HepG2 (cell line): ENCODE results near the gene CTTNBP2NL. TPM values are rescaled to one million over a fixed set of nuclear protein-coding genes. Genes with fewer than 3 reads are reported as not detected.
A peak's percentile ranks its signal among the peaks of the same experiment; 100 is the strongest.

Experiments used
- CBX1 ChIP-seq: IDR thresholded peaks from one replicate; pipeline ENCODE4 v1.6.1; 2016; ENCODE audit warnings: antibody characterized with exemption, low read depth
- CENPT ChIP-seq: sonication (generic); formaldehyde crosslinking; IDR thresholded peaks from 2 replicates; pipeline ENCODE4 v1.8.0; 2022; ENCODE audit warnings: low read depth, mild to moderate bottlenecking, moderate library complexity, missing genetic modification reagents
- MXD3 ChIP-seq: IDR thresholded peaks from 2 replicates; pipeline ENCODE4 v1.6.1; 2016; ENCODE audit warnings: mild to moderate bottlenecking, missing biosample characterization, missing genetic modification reagents
- NFIC ChIP-seq: IDR thresholded peaks from 2 replicates; pipeline ENCODE4 v1.6.1; 2012; ENCODE audit warnings: mild to moderate bottlenecking, low read length, inconsistent platforms
- NR3C1 ChIP-seq: sonication (generic); formaldehyde crosslinking; IDR thresholded peaks from 2 replicates; pipeline ENCODE4 v1.4.0; 2020; ENCODE audit warnings: missing genetic modification reagents
- PHF5A ChIP-seq: IDR thresholded peaks from one replicate; pipeline ENCODE4 v1.6.1; 2018; ENCODE audit warnings: low read depth, missing genetic modification reagents; ENCODE audit not compliant: unreplicated experiment
- SAP130 ChIP-seq: IDR thresholded peaks from 2 replicates; pipeline ENCODE4 v1.6.1; 2016; ENCODE audit warnings: low read depth
- THAP9 ChIP-seq: sonication (generic); formaldehyde crosslinking; IDR thresholded peaks from 2 replicates; pipeline ENCODE4; 2020; ENCODE audit warnings: missing genetic modification reagents, mild to moderate bottlenecking, borderline replicate concordance
- TOPORS ChIP-seq: sonication (generic); formaldehyde crosslinking; IDR thresholded peaks from 2 replicates; pipeline ENCODE4 v1.8.0; 2023; ENCODE audit warnings: mild to moderate bottlenecking, missing genetic modification reagents
- ZBTB44 ChIP-seq: sonication (generic); formaldehyde crosslinking; IDR thresholded peaks from 2 replicates; pipeline ENCODE4 v1.4.0; 2020; ENCODE audit warnings: missing genetic modification reagents
- ZMYM3 ChIP-seq: sonication (generic); formaldehyde crosslinking; IDR thresholded peaks from 2 replicates; pipeline ENCODE4 v1.5.1; 2020; ENCODE audit warnings: mild to moderate bottlenecking, missing genetic modification reagents
- ZNF543 ChIP-seq: sonication (generic); formaldehyde crosslinking; IDR thresholded peaks from 2 replicates; pipeline ENCODE4 v1.4.0; 2020; ENCODE audit warnings: mild to moderate bottlenecking, missing genetic modification reagents
- ZNF558 ChIP-seq: sonication (generic); formaldehyde crosslinking; IDR thresholded peaks from 2 replicates; pipeline ENCODE4 v1.9.0; 2022; ENCODE audit warnings: mild to moderate bottlenecking, missing genetic modification reagents, borderline replicate concordance
- ZNF629 ChIP-seq: sonication (generic); formaldehyde crosslinking; conservative IDR thresholded peaks from 2 replicates; pipeline ENCODE4 v1.5.0; 2020; ENCODE audit warnings: missing genetic modification reagents
- polyA plus RNA-seq, 8 experiments: library from polyadenylated mRNA; depleted of rRNA in 3 of 8; stranded (reverse) in 7 of 8; unstranded in 1 of 8; fragments of >200 nt; fragmentation: Illumina TruSeq in 4 of 8; extraction: Trizol in 4 of 8; gene quantifications; 2 replicates each; pipeline versions ENCODE4 v1.2.1 to v1.2.3, GENCODE V29; 2011 to 2016; ENCODE audit warnings: low read depth in 4 of 8, missing spikeins in 1 of 8, mixed read lengths in 1 of 8; ENCODE audit not compliant: insufficient read depth in 1 of 8
- total RNA-seq, 5 experiments: library from RNA; depleted of rRNA; stranded (reverse); fragments of >200 nt; fragmentation: Illumina TruSeq; extraction: Trizol; gene quantifications; 2 replicates each; pipeline ENCODE4 v1.2.3, GENCODE V29; 2016; ENCODE audit warnings: low read depth in 1 of 5
- TF ChIP-seq, protein P1 (sequence below): sonication (generic); formaldehyde crosslinking; IDR thresholded peaks from 2 replicates; pipeline ENCODE4 v1.5.0; 2020; ENCODE audit warnings: mild to moderate bottlenecking, missing genetic modification reagents, borderline replicate concordance
- TF ChIP-seq, protein P2 (sequence below): sonication (generic); formaldehyde crosslinking; IDR thresholded peaks from 2 replicates; pipeline ENCODE4 v1.4.0; 2020; ENCODE audit warnings: mild to moderate bottlenecking, missing genetic modification reagents

Gene CTTNBP2NL
- total and polyA plus RNA-seq, 2 of the 13 experiments (the other 11 are each of a cell fraction or from before 2014, with no cell fraction given), result 2.1 to 4.1 TPM

DNA sequence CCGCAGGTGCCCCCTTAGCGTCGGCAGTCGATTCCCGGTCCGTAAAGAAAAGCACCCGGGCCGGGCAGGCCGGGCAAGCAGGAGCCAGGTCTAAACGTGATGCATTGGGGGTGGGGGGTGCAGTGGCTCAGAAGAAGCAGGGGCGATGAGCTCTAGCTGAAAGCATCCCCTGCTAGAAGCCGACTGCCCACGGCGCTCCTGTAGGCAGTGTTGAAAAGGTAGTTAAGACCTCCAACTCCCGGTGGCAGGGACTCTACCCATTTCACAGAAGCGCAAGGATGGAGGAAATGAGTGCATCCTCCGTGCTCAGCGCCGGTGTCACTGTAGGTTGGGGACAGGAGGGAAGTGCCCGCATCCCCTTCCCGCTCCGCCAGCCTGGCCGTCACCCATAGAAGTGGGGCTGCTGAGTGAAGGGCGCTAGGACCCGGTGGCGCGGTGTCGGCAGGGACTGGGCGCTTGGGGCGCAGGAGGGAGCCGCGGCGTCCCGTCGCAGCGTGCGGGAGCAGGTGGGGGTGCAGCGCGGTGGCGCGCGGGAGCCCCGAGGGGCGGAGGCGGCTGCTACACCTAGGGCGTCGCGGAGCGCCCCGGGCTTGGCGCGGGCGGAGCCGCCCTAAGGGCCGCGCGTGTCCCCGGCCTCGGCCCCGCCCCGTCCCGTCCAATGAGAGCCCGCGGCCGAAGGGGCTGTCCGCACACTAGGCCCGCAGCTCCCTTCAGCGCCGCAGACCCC is 112.4 kb downstream of the CTTNBP2NL start, which contains the start of gene WNT2B (continued):
- TF ChIP-seq THAP9 (CRISPR knock-in tag) (no peak), ZBTB44 (CRISPR knock-in tag) (no peak), ZNF629 (CRISPR knock-in tag) (peak; percentile 77), NFIC (no peak), NR3C1 (CRISPR knock-in tag) (no peak), PHF5A (CRISPR knock-in tag) (no peak), SAP130 (CRISPR knock-in tag) (no peak), CBX1 (no peak), ZNF543 (no peak), TOPORS (CRISPR knock-in tag) (no peak), ZNF558 (CRISPR knock-in tag) (no peak), MXD3 (CRISPR knock-in tag) (no peak), ZMYM3 (CRISPR knock-in tag) (peak; percentile 82), CENPT (no peak)
- TF ChIP-seq, protein P1, sequence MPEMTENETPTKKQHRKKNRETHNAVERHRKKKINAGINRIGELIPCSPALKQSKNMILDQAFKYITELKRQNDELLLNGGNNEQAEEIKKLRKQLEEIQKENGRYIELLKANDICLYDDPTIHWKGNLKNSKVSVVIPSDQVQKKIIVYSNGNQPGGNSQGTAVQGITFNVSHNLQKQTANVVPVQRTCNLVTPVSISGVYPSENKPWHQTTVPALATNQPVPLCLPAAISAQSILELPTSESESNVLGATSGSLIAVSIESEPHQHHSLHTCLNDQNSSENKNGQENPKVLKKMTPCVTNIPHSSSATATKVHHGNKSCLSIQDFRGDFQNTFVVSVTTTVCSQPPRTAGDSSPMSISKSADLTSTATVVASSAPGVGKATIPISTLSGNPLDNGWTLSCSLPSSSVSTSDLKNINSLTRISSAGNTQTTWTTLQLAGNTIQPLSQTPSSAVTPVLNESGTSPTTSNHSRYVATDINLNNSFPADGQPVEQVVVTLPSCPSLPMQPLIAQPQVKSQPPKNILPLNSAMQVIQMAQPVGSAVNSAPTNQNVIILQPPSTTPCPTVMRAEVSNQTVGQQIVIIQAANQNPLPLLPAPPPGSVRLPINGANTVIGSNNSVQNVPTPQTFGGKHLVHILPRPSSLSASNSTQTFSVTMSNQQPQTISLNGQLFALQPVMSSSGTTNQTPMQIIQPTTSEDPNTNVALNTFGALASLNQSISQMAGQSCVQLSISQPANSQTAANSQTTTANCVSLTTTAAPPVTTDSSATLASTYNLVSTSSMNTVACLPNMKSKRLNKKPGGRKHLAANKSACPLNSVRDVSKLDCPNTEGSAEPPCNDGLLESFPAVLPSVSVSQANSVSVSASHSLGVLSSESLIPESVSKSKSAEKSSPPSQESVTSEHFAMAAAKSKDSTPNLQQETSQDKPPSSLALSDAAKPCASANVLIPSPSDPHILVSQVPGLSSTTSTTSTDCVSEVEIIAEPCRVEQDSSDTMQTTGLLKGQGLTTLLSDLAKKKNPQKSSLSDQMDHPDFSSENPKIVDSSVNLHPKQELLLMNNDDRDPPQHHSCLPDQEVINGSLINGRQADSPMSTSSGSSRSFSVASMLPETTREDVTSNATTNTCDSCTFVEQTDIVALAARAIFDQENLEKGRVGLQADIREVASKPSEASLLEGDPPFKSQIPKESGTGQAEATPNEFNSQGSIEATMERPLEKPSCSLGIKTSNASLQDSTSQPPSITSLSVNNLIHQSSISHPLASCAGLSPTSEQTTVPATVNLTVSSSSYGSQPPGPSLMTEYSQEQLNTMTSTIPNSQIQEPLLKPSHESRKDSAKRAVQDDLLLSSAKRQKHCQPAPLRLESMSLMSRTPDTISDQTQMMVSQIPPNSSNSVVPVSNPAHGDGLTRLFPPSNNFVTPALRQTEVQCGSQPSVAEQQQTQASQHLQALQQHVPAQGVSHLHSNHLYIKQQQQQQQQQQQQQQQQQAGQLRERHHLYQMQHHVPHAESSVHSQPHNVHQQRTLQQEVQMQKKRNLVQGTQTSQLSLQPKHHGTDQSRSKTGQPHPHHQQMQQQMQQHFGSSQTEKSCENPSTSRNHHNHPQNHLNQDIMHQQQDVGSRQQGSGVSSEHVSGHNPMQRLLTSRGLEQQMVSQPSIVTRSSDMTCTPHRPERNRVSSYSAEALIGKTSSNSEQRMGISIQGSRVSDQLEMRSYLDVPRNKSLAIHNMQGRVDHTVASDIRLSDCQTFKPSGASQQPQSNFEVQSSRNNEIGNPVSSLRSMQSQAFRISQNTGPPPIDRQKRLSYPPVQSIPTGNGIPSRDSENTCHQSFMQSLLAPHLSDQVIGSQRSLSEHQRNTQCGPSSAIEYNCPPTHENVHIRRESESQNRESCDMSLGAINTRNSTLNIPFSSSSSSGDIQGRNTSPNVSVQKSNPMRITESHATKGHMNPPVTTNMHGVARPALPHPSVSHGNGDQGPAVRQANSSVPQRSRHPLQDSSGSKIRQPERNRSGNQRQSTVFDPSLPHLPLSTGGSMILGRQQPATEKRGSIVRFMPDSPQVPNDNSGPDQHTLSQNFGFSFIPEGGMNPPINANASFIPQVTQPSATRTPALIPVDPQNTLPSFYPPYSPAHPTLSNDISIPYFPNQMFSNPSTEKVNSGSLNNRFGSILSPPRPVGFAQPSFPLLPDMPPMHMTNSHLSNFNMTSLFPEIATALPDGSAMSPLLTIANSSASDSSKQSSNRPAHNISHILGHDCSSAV (CRISPR knock-in tag), result no peak
- TF ChIP-seq, protein P2, sequence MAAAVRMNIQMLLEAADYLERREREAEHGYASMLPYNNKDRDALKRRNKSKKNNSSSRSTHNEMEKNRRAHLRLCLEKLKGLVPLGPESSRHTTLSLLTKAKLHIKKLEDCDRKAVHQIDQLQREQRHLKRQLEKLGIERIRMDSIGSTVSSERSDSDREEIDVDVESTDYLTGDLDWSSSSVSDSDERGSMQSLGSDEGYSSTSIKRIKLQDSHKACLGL (CRISPR knock-in tag), result peak; percentile 17; the same call in 1 of the 2 replicates
